Colonic mucosa (tissue), 4 donors: ENCODE results near the gene AXDND1. TPM values are rescaled to one million over a fixed set of nuclear protein-coding genes. Genes with fewer than 3 reads are reported as not detected.
"Not testable (repeated sequence)": the region's sequence is repeated elsewhere in the genome, so short reads cannot be mapped to it uniquely, and the experiment has no call there.

ENCODE experiments used
- DNase-seq: peaks from one replicate; pipeline ENCODE4 v3.0.0-alpha.2; 2020
- H3K27ac ChIP-seq: fragments of 200-600 bp; one replicate; pipeline ENCODE4 v1.8.0; 2021
- H3K27me3 ChIP-seq: fragments of 200-600 bp; one replicate; pipeline ENCODE4 v1.8.0; 2021
- H3K36me3 ChIP-seq: fragments of 200-600 bp; one replicate; pipeline ENCODE4 v1.8.0; 2021
- H3K4me1 ChIP-seq: fragments of 200-600 bp; one replicate; pipeline ENCODE4 v1.8.0; 2021; ENCODE audit warnings: mild to moderate bottlenecking
- H3K4me3 ChIP-seq: fragments of 200-600 bp; one replicate; pipeline ENCODE4 v1.8.0; 2021
- H3K9ac ChIP-seq, 2 donors: one replicate each; pipeline ENCODE4 v1.7.0; 2013; ENCODE audit warnings: control low read depth in 2 of 2, low read depth in 2 of 2, low read length in 2 of 2
- H3K9me3 ChIP-seq: fragments of 200-600 bp; one replicate; pipeline ENCODE4 v1.8.0; 2021
- intact Hi-C: fragments of 100-400 bp; cut with DNase I; formaldehyde crosslinking; loops from one replicate; pipeline ENCODE4 v1.14.1; 2022
- total RNA-seq, 2 donors: library from RNA; stranded (reverse); fragmentation: NEBNext Ultra II Directional in 1 of 2; extraction: Animal tissue kit (Norgen Biotek cat#: 25700) in 1 of 2; gene quantifications; one replicate each; pipeline ENCODE4 v1.2.1, GENCODE V29; 2021
- TF ChIP-seq, protein P1 (sequence below): fragments of 200-600 bp; IDR thresholded peaks from one replicate; pipeline ENCODE4 v1.8.0; 2022; ENCODE audit warnings: antibody characterized with exemption, mild to moderate bottlenecking
- donor health status: healthy.
- donor health status: DM: no; HTN: no; CAD: no.
- donor health status: DM: no; HTN: no; CAD: no.

The AXDND1 gene
- total RNA-seq, 2 donors from 2014 or later = 2.8 to 7.9 TPM

DNA sequence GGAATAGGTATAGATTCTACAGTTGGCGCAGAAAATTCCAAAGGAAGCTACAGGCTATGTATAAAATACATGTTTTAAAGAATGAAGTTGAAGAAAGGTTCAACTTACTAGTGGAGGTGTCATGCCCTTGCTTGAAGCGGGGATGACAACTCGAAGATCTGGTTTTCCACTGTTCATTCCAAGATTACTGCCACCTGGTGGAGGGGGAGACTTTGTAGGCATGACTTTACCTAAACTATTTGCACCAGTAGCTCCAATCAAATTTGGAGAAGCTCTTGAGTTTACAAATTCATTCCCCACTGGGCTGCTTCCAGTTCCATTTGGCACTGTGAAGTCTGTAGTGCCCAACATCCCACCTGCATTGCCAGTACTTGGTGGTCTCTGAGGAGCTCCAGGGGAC lies 81.7 kb downstream of the AXDND1 start:
- TF ChIP-seq, protein P1, sequence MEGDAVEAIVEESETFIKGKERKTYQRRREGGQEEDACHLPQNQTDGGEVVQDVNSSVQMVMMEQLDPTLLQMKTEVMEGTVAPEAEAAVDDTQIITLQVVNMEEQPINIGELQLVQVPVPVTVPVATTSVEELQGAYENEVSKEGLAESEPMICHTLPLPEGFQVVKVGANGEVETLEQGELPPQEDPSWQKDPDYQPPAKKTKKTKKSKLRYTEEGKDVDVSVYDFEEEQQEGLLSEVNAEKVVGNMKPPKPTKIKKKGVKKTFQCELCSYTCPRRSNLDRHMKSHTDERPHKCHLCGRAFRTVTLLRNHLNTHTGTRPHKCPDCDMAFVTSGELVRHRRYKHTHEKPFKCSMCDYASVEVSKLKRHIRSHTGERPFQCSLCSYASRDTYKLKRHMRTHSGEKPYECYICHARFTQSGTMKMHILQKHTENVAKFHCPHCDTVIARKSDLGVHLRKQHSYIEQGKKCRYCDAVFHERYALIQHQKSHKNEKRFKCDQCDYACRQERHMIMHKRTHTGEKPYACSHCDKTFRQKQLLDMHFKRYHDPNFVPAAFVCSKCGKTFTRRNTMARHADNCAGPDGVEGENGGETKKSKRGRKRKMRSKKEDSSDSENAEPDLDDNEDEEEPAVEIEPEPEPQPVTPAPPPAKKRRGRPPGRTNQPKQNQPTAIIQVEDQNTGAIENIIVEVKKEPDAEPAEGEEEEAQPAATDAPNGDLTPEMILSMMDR = no peak
- no peak overlapping the region for H3K9ac ChIP-seq
- H3K27me3 ChIP-seq = no peaks in the 10 kb centered on the region
- H3K27ac ChIP-seq = no peak overlapping the region
- no peaks in the 10 kb centered on the region for H3K36me3 ChIP-seq
- intact Hi-C loops = no loop called here
- no peaks in the 10 kb centered on the region for H3K4me1 ChIP-seq
- DNase-seq = peak; percentile 22
- H3K9me3 ChIP-seq = no peaks in the 10 kb centered on the region
- no peak overlapping the region for H3K4me3 ChIP-seq

DNA sequence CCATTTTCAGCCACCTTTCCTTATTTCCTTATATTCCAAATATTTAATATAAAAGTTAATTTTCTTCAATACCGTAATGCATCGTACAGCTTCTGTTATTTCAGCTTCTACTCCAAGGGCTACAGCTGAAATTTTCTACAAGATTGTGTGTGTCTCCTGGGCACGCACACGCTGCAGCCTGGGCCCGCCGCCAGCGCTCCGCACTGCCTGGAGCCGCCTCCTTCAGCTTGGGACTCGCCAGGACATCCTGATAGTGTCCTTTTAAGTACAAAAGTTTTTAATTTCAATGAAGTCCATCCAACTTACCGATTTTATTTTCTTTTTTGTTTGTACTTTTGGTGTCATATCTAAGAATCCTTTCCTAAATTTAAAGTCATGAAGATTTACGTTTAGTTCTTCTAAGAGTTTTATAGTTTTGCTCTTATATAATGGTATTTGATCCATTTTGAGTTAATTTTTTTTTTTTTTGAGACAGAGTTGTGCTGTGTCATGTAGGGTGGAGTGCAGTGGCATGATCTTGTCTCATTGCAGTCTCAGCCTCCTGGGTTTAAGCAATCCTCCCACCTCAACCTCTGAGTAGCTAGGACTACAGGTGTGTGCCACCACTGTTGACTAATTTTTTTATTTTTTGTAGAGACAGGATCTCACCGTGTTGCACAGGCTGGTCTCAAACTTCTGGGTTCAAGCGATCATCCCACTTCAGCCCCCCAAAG lies 82.8 kb downstream of the AXDND1 start:
- Histone ChIP-seq H3K4me1 (no peaks in the 10 kb centered on the region), H3K9me3 (no peaks in the 10 kb centered on the region), H3K27ac (no peak overlapping the region), H3K9ac (no peak overlapping the region), H3K4me3 (no peak overlapping the region), H3K36me3 (no peaks in the 10 kb centered on the region), H3K27me3 (no peaks in the 10 kb centered on the region)
- TF ChIP-seq, protein P1 = no peak
- no peak for DNase-seq
- intact Hi-C loops = no loop called here

DNA sequence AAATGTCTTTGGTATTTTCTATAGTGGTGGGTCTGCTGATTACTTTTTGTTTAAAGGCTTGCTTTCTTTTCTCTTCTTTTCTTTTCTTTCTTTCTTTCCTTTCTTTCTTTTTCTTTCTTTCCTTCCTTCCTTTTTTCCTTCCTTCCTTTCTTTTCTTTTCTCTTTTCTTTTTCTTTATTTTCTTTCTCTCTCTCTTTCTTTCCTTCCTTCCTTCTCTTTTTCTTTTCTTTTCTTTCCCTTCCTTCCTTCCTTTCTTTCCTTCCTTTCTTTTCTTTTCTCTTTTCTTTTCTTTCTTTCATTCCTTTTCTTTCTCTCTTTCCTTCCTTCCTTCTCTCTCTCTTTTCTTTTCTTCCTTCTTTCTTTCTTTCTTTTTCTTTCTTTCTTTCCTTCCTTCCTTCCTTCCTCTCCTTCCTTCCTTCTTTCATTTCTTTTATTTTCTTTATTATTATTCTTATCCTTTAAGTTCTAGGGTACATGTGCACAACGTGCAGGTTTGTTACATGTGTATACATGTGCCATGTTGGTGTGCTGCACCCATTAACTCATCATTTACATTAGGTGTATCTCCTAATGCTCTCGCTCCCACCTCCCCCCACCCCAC lies 93.9 kb downstream of the AXDND1 start:
- H3K36me3 ChIP-seq, H3K4me1 ChIP-seq, H3K9me3 ChIP-seq, intact Hi-C loops, H3K4me3 ChIP-seq, DNase-seq, H3K27me3 ChIP-seq, H3K9ac ChIP-seq, H3K27ac ChIP-seq: not testable (repeated sequence)

DNA sequence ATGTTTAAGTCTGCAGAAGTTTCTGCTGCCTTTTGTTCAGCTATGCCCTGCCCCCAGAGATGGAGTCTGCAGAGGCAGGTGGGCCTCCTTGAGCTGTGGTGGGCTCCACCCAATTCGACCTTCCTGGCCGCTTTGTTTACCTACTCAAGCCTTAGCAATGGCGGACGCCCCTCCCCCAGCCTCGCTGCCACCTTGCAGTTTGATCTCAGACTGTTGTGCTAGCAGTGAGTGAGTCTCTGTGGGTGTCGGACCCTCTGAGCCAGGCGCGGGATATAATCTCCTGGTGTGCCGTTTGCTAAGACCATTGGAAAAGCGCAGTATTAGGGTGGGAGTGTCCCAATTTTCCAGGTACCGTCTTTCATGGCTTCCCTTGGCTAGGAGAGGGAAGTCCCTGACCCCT lies 99.9 kb downstream of the AXDND1 start:
- H3K27ac ChIP-seq, intact Hi-C loops: not testable (repeated sequence)

DNA sequence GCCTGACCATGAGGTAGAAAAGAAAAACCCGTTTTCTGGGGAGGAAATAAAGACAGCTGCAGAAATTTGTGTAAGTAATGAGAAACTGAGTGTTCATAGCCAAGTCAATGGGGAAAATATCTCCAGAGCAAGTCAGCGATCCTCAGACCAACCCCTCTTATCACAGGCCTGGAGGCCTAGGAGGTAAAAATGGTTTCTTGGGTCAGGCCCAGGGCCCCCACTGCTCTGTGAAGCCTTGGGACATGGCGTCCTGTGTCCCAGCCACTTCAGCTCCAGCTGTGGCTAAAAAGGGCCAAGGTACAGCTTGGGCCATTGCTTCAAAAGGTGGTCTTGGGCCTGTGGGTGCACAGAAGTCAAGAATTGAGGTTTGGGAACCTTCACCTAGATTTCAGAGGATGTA lies 108.9 kb downstream of the AXDND1 start:
- H3K9ac ChIP-seq = no peak overlapping the region
- no peak overlapping the region for H3K27ac ChIP-seq
- H3K27me3 ChIP-seq = no peaks in the 10 kb centered on the region
- no peak overlapping the region for H3K4me3 ChIP-seq
- H3K4me1 ChIP-seq = no peaks in the 10 kb centered on the region
- intact Hi-C loops = no loop called here
- no peaks in the 10 kb centered on the region for H3K9me3 ChIP-seq
- no peaks in the 10 kb centered on the region for H3K36me3 ChIP-seq
- no peak for DNase-seq
- TF ChIP-seq, protein P1 = no peak

More for the DNA sequence above, 99.9 kb downstream of the AXDND1 start:
- H3K9me3 ChIP-seq, H3K36me3 ChIP-seq, H3K4me3 ChIP-seq, H3K4me1 ChIP-seq, H3K9ac ChIP-seq, H3K27me3 ChIP-seq, DNase-seq: not testable (repeated sequence)

DNA sequence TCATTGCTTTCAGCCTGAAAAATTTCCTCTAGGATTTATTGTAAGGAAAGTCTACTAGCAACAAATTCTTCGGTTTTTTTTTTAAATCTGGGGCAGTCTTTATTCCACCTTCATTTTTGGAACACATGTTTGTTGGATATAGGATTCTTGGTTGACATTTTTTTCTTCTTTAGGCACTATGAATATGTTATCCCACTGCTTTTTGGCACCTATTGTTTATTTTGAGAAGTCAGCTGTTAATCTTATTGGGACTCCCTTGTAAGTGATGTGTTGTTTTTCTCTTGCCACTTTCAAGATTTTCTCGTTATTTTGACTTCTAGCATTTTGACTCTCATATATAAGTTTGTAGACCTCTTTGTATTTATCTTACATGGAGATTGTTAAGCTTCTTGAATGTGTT lies 110.7 kb downstream of the AXDND1 start:
- H3K36me3 ChIP-seq = no peaks in the 10 kb centered on the region
- H3K27ac ChIP-seq = no peak overlapping the region
- intact Hi-C loops = no loop called here
- no peaks in the 10 kb centered on the region for H3K9me3 ChIP-seq
- no peak overlapping the region for H3K4me3 ChIP-seq
- H3K4me1 ChIP-seq = no peaks in the 10 kb centered on the region
- TF ChIP-seq, protein P1 = no peak
- no peak overlapping the region for H3K9ac ChIP-seq
- no peak for DNase-seq
- no peaks in the 10 kb centered on the region for H3K27me3 ChIP-seq
